ENCODE data around the gene SLC6A13. TPM values are rescaled to one million over a fixed set of nuclear protein-coding genes. Genes with fewer than 3 reads are reported as not detected.

Gene SLC6A13
- total and polyA plus RNA-seq, 2 donors (not counting 1 experiment from before 2014, with no cell fraction given) = 0.22 to 0.54 TPM

- H3K4me1 Mint-ChIP-seq = no peaks in the 10 kb centered on the region
- no peak for TF ChIP-seq CTCF (IDR thresholded peaks at IDR 0.05)
- no peak for TF ChIP-seq EZH2 (IDR thresholded peaks at IDR 0.05; ENCODE audit: borderline replicate concordance, insufficient read depth, low read depth, low read length, poor library complexity, severe bottlenecking)
- no peak overlapping the region for H3K27ac Mint-ChIP-seq
- no peak overlapping the region for H3K4me3 Mint-ChIP-seq
- no peaks in the 10 kb centered on the region for H3K27me3 ChIP-seq (replicated peaks in 1 of 4; ENCODE audit: control extremely low read depth in 1 of 4, control insufficient read depth in 3 of 4, insufficient read depth in 4 of 4, low read length in 3 of 4)
- WGBS (ENCODE audit: insufficient coverage) = 79% methylated on average over 6 of the region's 11 CpGs
- ChIA-PET CTCF (no interaction called here), POLR2A (no interaction called here)
- no peak overlapping the region for H2AFZ ChIP-seq (ENCODE audit: insufficient read depth, low read depth, low read length, poor library complexity, severe bottlenecking)
- no peak overlapping the region for H3K4me2 ChIP-seq (replicated peaks; ENCODE audit: low read depth, low read length, poor library complexity, severe bottlenecking)
- H3K9me3 Mint-ChIP-seq (ENCODE audit: insufficient read depth) = no peaks in the 10 kb centered on the region
- H3K9me3 ChIP-seq (ENCODE audit: control extremely low read depth in 1 of 3, control insufficient read depth in 2 of 3, insufficient read depth in 1 of 3, low read length in 2 of 3) = no peaks in the 10 kb centered on the region
- H3K79me2 ChIP-seq (ENCODE audit: control insufficient read depth, insufficient read depth, low read length) = no peaks in the 10 kb centered on the region
- H3K4me1 ChIP-seq (ENCODE audit: control insufficient read depth in 2 of 2, insufficient read depth in 2 of 2, low read length in 2 of 2) = no peaks in the 10 kb centered on the region
- DNase-seq = no peak
- H4K20me1 ChIP-seq (ENCODE audit: control insufficient read depth, insufficient read depth, low read length, poor library complexity, severe bottlenecking) = no peaks in the 10 kb centered on the region
- ATAC-seq (ENCODE audit: low read depth) = no peak
- H3K36me3 ChIP-seq (replicated peaks in 1 of 2; ENCODE audit: control extremely low read depth in 1 of 2, control insufficient read depth in 1 of 2, extremely low read depth in 1 of 2, insufficient read depth in 2 of 2, low read length in 1 of 2) = no peaks in the 10 kb centered on the region
- no peak overlapping the region for H3K9ac ChIP-seq (ENCODE audit: low read length)
- no peak overlapping the region for H3K27ac ChIP-seq (ENCODE audit: low read length in 2 of 2)
- no peak overlapping the region for H3K4me3 ChIP-seq (ENCODE audit: control extremely low read depth in 1 of 5, extremely low read depth in 1 of 5, insufficient read depth in 1 of 5, low read depth in 2 of 5, low read length in 4 of 5)
- intact Hi-C loops (cut with micrococcal nuclease) = no loop called here
- peaks cover 15% of the 10 kb centered on the region for H3K27me3 Mint-ChIP-seq
Measured at GRCh38 chr12:223841-224240, 38.8 kb downstream of the SLC6A13 start.

- Histone ChIP-seq H3K27me3 (replicated peaks in 1 of 4; ENCODE audit: control extremely low read depth in 1 of 4, control insufficient read depth in 3 of 4, insufficient read depth in 4 of 4, low read length in 3 of 4) (no peaks in the 10 kb centered on the region), H3K4me2 (replicated peaks; ENCODE audit: low read depth, low read length, poor library complexity, severe bottlenecking) (no peak overlapping the region), H3K4me1 (ENCODE audit: control insufficient read depth in 2 of 2, insufficient read depth in 2 of 2, low read length in 2 of 2) (no peaks in the 10 kb centered on the region), H4K20me1 (ENCODE audit: control insufficient read depth, insufficient read depth, low read length, poor library complexity, severe bottlenecking) (no peaks in the 10 kb centered on the region), H2AFZ (ENCODE audit: insufficient read depth, low read depth, low read length, poor library complexity, severe bottlenecking) (no peak overlapping the region), H3K4me3 (ENCODE audit: control extremely low read depth in 1 of 5, extremely low read depth in 1 of 5, insufficient read depth in 1 of 5, low read depth in 2 of 5, low read length in 4 of 5) (no peak overlapping the region), H3K27ac (ENCODE audit: low read length in 2 of 2) (no peak overlapping the region), H3K9ac (ENCODE audit: low read length) (no peak overlapping the region), H3K36me3 (replicated peaks in 1 of 2; ENCODE audit: control extremely low read depth in 1 of 2, control insufficient read depth in 1 of 2, extremely low read depth in 1 of 2, insufficient read depth in 2 of 2, low read length in 1 of 2) (no peaks in the 10 kb centered on the region), H3K9me3 (ENCODE audit: control extremely low read depth in 1 of 3, control insufficient read depth in 2 of 3, insufficient read depth in 1 of 3, low read length in 2 of 3) (no peaks in the 10 kb centered on the region), H3K79me2 (ENCODE audit: control insufficient read depth, insufficient read depth, low read length) (no peaks in the 10 kb centered on the region)
- ChIA-PET CTCF (interaction anchor here (1.5 kb wide), 1 partner anchor 12 kb away, joined by 3 read pairs; no protein-coding TSS in a partner anchor), POLR2A (no interaction called here)
- WGBS (ENCODE audit: insufficient coverage) = 96% methylated on average over 3 of the region's 6 CpGs
- TF ChIP-seq EZH2 (IDR thresholded peaks at IDR 0.05; ENCODE audit: borderline replicate concordance, insufficient read depth, low read depth, low read length, poor library complexity, severe bottlenecking) (no peak), CTCF (IDR thresholded peaks at IDR 0.05) (no peak)
- peaks cover 10% of the 10 kb centered on the region for H3K27me3 Mint-ChIP-seq
- DNase-seq = no peak
- H3K9me3 Mint-ChIP-seq (ENCODE audit: insufficient read depth) = no peaks in the 10 kb centered on the region
- ATAC-seq (ENCODE audit: low read depth) = no peak
- H3K27ac Mint-ChIP-seq = no peak overlapping the region
- intact Hi-C loops (cut with micrococcal nuclease) = no loop called here
- H3K4me3 Mint-ChIP-seq = no peak overlapping the region
- H3K4me1 Mint-ChIP-seq = no peaks in the 10 kb centered on the region
Measured at GRCh38 chr12:221736-222135, 40.9 kb downstream of the SLC6A13 start.

Measured in B cell (primary cell).